Natural killer cell (primary cell): ENCODE data around the gene KRTAP13-4. TPM values are rescaled to one million over a fixed set of nuclear protein-coding genes. Genes with fewer than 3 reads are reported as not detected.

ENCODE experiments used
- ATAC-seq, 3 donors: fragments of 150-1000 bp in 2 of 3; fragments of 200-7000 bp in 1 of 3; cut with Tn5 transposase; 1 replicate in 1 of 3; 2 replicates in 2 of 3; pipeline ENCODE4 v1.10.0; 2021; ENCODE audit warnings: mild to moderate bottlenecking in 2 of 3, moderate library complexity in 2 of 3
- DNase-seq, 2 donors: peaks; one replicate each; pipeline versions ENCODE4 v3.0.0 to v3.0.0-alpha.2; 2013 to 2021; ENCODE audit warnings: mixed read lengths in 1 of 2
- H3K27ac ChIP-seq: one replicate; pipeline ENCODE4 v1.5.1; 2013; ENCODE audit warnings: mild to moderate bottlenecking, low read length
- H3K27me3 ChIP-seq: one replicate; pipeline ENCODE4 v1.6.1; 2013; ENCODE audit warnings: low read length; ENCODE audit not compliant: control insufficient read depth, insufficient read depth
- H3K36me3 ChIP-seq: one replicate; pipeline ENCODE4 v1.6.1; 2013; ENCODE audit warnings: low read length; ENCODE audit not compliant: control insufficient read depth, insufficient read depth
- H3K4me1 ChIP-seq: one replicate; pipeline ENCODE4 v1.6.1; 2013; ENCODE audit warnings: low read length; ENCODE audit not compliant: control insufficient read depth, insufficient read depth
- H3K4me3 ChIP-seq: one replicate; pipeline ENCODE4 v1.5.1; 2013; ENCODE audit warnings: low read length
- H3K9me3 ChIP-seq: one replicate; pipeline ENCODE4 v1.6.1; 2013; ENCODE audit warnings: low read length; ENCODE audit not compliant: control insufficient read depth, insufficient read depth
- H3K27ac Mint-ChIP-seq, 2 donors: one replicate each; pipeline ENCODE4 v1.8.0; 2022; ENCODE audit warnings: mild to moderate bottlenecking in 2 of 2, mixed read lengths in 2 of 2, moderate library complexity in 1 of 2
- H3K27me3 Mint-ChIP-seq, 2 donors: one replicate each; pipeline ENCODE4 v1.8.0; 2022; ENCODE audit warnings: low read depth in 2 of 2, mixed read lengths in 2 of 2
- H3K36me3 Mint-ChIP-seq: one replicate; pipeline ENCODE4 v1.8.0; 2022; ENCODE audit warnings: mixed read lengths
- H3K4me1 Mint-ChIP-seq, 2 donors: one replicate each; pipeline ENCODE4 v1.8.0; 2022; ENCODE audit warnings: mixed read lengths in 2 of 2
- H3K4me3 Mint-ChIP-seq: one replicate; pipeline ENCODE4 v1.8.0; 2022; ENCODE audit warnings: mild to moderate bottlenecking, moderate library complexity, mixed read lengths
- H3K9me3 Mint-ChIP-seq, 2 donors: one replicate each; pipeline ENCODE4 v1.8.0; 2022; ENCODE audit warnings: mixed read lengths in 2 of 2
- WGBS: methylation state at CpG from one replicate; pipeline ENCODE4 v1.1.7; 2013; ENCODE audit warnings: missing lambda C conversion rate; ENCODE audit not compliant: insufficient coverage; 5-methylcytosine and 5-hydroxymethylcytosine counted together
- intact Hi-C: fragments of 100-400 bp; cut with micrococcal nuclease; formaldehyde crosslinking; loops from one replicate; pipeline ENCODE4 v1.14.2; 2022
- total RNA-seq, 4 donors: library from RNA; stranded (reverse); fragments of 120-200 nt in 1 of 4; gene quantifications; one replicate each; pipeline versions ENCODE4 v1.2.3 to v1.2.4, GENCODE V29; 2013 to 2022
- TF ChIP-seq, protein P1 (sequence below): fragments of 200-600 bp; IDR thresholded peaks from one replicate; pipeline ENCODE4 v1.8.0; 2022; ENCODE audit warnings: antibody characterized with exemption

The KRTAP13-4 gene, protein sequence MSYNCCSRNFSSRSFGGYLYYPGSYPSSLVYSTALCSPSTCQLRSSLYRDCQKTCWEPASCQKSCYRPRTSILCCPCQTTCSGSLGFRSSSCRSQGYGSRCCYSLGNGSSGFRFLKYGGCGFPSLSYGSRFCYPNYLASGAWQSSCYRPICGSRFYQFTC
- not detected for total RNA-seq
- not detected for total RNA-seq (2013)

GRCh38 chr21:30430170-30430655, at the start of gene KRTAP13-4:
Gene KRTAP13-4 (plus strand): TSS chr21:30430220. CDS start chr21:30430276, 56 bp downstream.
- no peaks in the 10 kb centered on the region for H3K4me1 Mint-ChIP-seq
- no peaks in the 10 kb centered on the region for H3K36me3 Mint-ChIP-seq
- intact Hi-C loops = no loop called here
- H3K9me3 Mint-ChIP-seq = peaks cover 0 to 4% of the 10 kb centered on the region in 2 donors
- no peak for ATAC-seq
- H3K36me3 ChIP-seq = no peaks in the 10 kb centered on the region
- H3K27ac ChIP-seq = no peak within 1 kb of the TSS
- H3K4me3 Mint-ChIP-seq = no peak within 1 kb of the TSS
- 71% methylated on average over 9 of the region's 9 CpGs for WGBS
- DNase-seq = no peak
- no peaks in the 10 kb centered on the region for H3K27me3 ChIP-seq
- no peak within 1 kb of the TSS for H3K27ac Mint-ChIP-seq
- no peak within 1 kb of the TSS for H3K4me3 ChIP-seq
- H3K9me3 ChIP-seq = no peaks in the 10 kb centered on the region
- H3K4me1 ChIP-seq = no peaks in the 10 kb centered on the region
- no peaks in the 10 kb centered on the region for H3K27me3 Mint-ChIP-seq
- TF ChIP-seq, protein P1, sequence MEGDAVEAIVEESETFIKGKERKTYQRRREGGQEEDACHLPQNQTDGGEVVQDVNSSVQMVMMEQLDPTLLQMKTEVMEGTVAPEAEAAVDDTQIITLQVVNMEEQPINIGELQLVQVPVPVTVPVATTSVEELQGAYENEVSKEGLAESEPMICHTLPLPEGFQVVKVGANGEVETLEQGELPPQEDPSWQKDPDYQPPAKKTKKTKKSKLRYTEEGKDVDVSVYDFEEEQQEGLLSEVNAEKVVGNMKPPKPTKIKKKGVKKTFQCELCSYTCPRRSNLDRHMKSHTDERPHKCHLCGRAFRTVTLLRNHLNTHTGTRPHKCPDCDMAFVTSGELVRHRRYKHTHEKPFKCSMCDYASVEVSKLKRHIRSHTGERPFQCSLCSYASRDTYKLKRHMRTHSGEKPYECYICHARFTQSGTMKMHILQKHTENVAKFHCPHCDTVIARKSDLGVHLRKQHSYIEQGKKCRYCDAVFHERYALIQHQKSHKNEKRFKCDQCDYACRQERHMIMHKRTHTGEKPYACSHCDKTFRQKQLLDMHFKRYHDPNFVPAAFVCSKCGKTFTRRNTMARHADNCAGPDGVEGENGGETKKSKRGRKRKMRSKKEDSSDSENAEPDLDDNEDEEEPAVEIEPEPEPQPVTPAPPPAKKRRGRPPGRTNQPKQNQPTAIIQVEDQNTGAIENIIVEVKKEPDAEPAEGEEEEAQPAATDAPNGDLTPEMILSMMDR = no peak

GRCh38 chr21:30382201-30382600, 47.8 kb upstream of the KRTAP13-4 start:
- Mint-ChIP-seq H3K27me3 (no peaks in the 10 kb centered on the region), H3K27ac (no peak overlapping the region), H3K4me1 (no peaks in the 10 kb centered on the region), H3K4me3 (no peak overlapping the region), H3K36me3 (no peaks in the 10 kb centered on the region), H3K9me3 (peaks cover 9 to 17% of the 10 kb centered on the region in 2 donors)
- intact Hi-C loops = no loop called here
- TF ChIP-seq, protein P1 = no peak
- no peak overlapping the region for H3K4me3 ChIP-seq
- H3K27me3 ChIP-seq = no peaks in the 10 kb centered on the region
- no peak for DNase-seq
- 67% methylated on average over 1 of the region's 1 CpG for WGBS
- no peak overlapping the region for H3K27ac ChIP-seq
- no peaks in the 10 kb centered on the region for H3K9me3 ChIP-seq
- no peaks in the 10 kb centered on the region for H3K36me3 ChIP-seq
- H3K4me1 ChIP-seq = no peaks in the 10 kb centered on the region
- ATAC-seq = no peak

GRCh38 chr21:30391492-30392025, 38.5 kb upstream of the KRTAP13-4 start:
- H3K27ac ChIP-seq = no peak overlapping the region
- H3K36me3 ChIP-seq = no peaks in the 10 kb centered on the region
- no peaks in the 10 kb centered on the region for H3K27me3 ChIP-seq
- Mint-ChIP-seq H3K27me3 (no peaks in the 10 kb centered on the region), H3K27ac (no peak overlapping the region), H3K36me3 (no peaks in the 10 kb centered on the region), H3K9me3 (peaks cover 8 to 10% of the 10 kb centered on the region in 2 donors), H3K4me3 (no peak overlapping the region), H3K4me1 (no peaks in the 10 kb centered on the region)
- no peak for DNase-seq
- peaks cover 7% of the 10 kb centered on the region for H3K9me3 ChIP-seq
- ATAC-seq = no peak
- 73% methylated on average over 2 of the region's 2 CpGs for WGBS
- intact Hi-C loops = no loop called here
- H3K4me3 ChIP-seq = no peak overlapping the region
- TF ChIP-seq, protein P1 = no peak
- no peaks in the 10 kb centered on the region for H3K4me1 ChIP-seq

- TF ChIP-seq, protein P1 = no peak
- Histone ChIP-seq H3K4me1 (no peaks in the 10 kb centered on the region), H3K9me3 (peaks cover 3% of the 10 kb centered on the region), H3K27ac (no peak within 1 kb of the TSS), H3K27me3 (no peaks in the 10 kb centered on the region), H3K4me3 (no peak within 1 kb of the TSS), H3K36me3 (no peaks in the 10 kb centered on the region)
- Mint-ChIP-seq H3K27ac (no peak within 1 kb of the TSS), H3K9me3 (peaks cover 2 to 8% of the 10 kb centered on the region in 2 donors), H3K27me3 (no peaks in the 10 kb centered on the region), H3K4me3 (no peak within 1 kb of the TSS), H3K4me1 (no peaks in the 10 kb centered on the region), H3K36me3 (peaks cover 6% of the 10 kb centered on the region)
- intact Hi-C loops = no loop called here
- 74% methylated on average over 4 of the region's 4 CpGs for WGBS
- DNase-seq = no peak
- no peak for ATAC-seq
Measured at GRCh38 chr21:30395731-30396130, 34.3 kb upstream of the KRTAP13-4 start, which contains the start of gene KRTAP13-1. Gene KRTAP13-1 (plus strand): TSS chr21:30396031. CDS start chr21:30396087, 56 bp downstream.
